Naive thymus-derived CD4-positive, alpha-beta T cell (primary cell): ENCODE measurements around the gene SEMA6D. TPM values are rescaled to one million over a fixed set of nuclear protein-coding genes. Genes with fewer than 3 reads are reported as not detected.

Source experiments
- ATAC-seq: fragments of 150-1000 bp; cut with Tn5 transposase; 2 replicates; pipeline ENCODE4 v1.10.0; 2021; ENCODE audit warnings: mild to moderate bottlenecking, moderate library complexity
- CTCF ChIA-PET: fragments of 350-600 bp; sonication (Branson Sonifier 250); formaldehyde crosslinking; loops from one replicate; lab custom pipeline; 2021; ENCODE audit warnings: antibody characterized with exemption; lab: Charles Lee
- POLR2A ChIA-PET: fragments of 350-600 bp; sonication (Branson Sonifier 250); formaldehyde crosslinking; loops from one replicate; lab custom pipeline; 2021; ENCODE audit warnings: antibody characterized with exemption, inconsistent platforms; lab: Charles Lee
- DNase-seq, 9 donors: peaks; one replicate each; pipeline versions ENCODE4 v3.0.0 to v3.0.0-alpha.2; 2020 to 2022; ENCODE audit warnings: mixed read lengths in 1 of 9
- H3K27ac ChIP-seq: one replicate; pipeline ENCODE4 v1.7.0; 2013; ENCODE audit warnings: mild to moderate bottlenecking, low read depth, low read length, moderate library complexity
- H3K27me3 ChIP-seq, 2 donors: one replicate each; pipeline ENCODE4 v1.7.0; 2013; ENCODE audit warnings: low read length in 2 of 2, mild to moderate bottlenecking in 2 of 2, moderate library complexity in 2 of 2; ENCODE audit not compliant: control insufficient read depth in 2 of 2, insufficient read depth in 2 of 2
- H3K36me3 ChIP-seq, 3 experiments: 1 replicate in 2 of 3; 2 replicates in 1 of 3; pipeline ENCODE4 v1.7.0; 2013; ENCODE audit warnings: low read length in 3 of 3, mild to moderate bottlenecking in 3 of 3, moderate library complexity in 1 of 3; ENCODE audit not compliant: insufficient read depth in 3 of 3, control insufficient read depth in 2 of 3
- H3K4me1 ChIP-seq, 2 donors: one replicate each; pipeline ENCODE4 v1.7.0; 2013; ENCODE audit warnings: low read length in 2 of 2, mild to moderate bottlenecking in 2 of 2, moderate library complexity in 1 of 2; ENCODE audit not compliant: control insufficient read depth in 2 of 2, insufficient read depth in 2 of 2
- H3K4me3 ChIP-seq: 2 replicates; pipeline ENCODE4 v1.7.0; 2013; ENCODE audit warnings: mild to moderate bottlenecking, low read length
- H3K9me3 ChIP-seq, 3 experiments: 1 replicate in 2 of 3; 2 replicates in 1 of 3; pipeline ENCODE4 v1.7.0; 2013; ENCODE audit warnings: low read length in 3 of 3; ENCODE audit not compliant: control insufficient read depth in 2 of 3
- H3K27ac Mint-ChIP-seq, 9 donors: one replicate each; pipeline ENCODE4 v1.8.0; 2020 to 2022; ENCODE audit warnings: mixed read lengths in 9 of 9, mild to moderate bottlenecking in 8 of 9, moderate library complexity in 5 of 9, inconsistent platforms in 2 of 9
- H3K27me3 Mint-ChIP-seq, 5 donors: one replicate each; pipeline ENCODE4 v1.8.0; 2021 to 2022; ENCODE audit warnings: mixed read lengths in 5 of 5, mild to moderate bottlenecking in 1 of 5
- H3K36me3 Mint-ChIP-seq, 5 donors: one replicate each; pipeline ENCODE4 v1.8.0; 2020 to 2022; ENCODE audit warnings: mixed read lengths in 5 of 5, mild to moderate bottlenecking in 3 of 5, inconsistent platforms in 1 of 5
- H3K4me1 Mint-ChIP-seq, 7 donors: one replicate each; pipeline ENCODE4 v1.8.0; 2020 to 2022; ENCODE audit warnings: mixed read lengths in 7 of 7, mild to moderate bottlenecking in 3 of 7, inconsistent platforms in 1 of 7
- H3K4me3 Mint-ChIP-seq, 10 donors: one replicate each; pipeline ENCODE4 v1.8.0; 2020 to 2022; ENCODE audit warnings: mild to moderate bottlenecking in 10 of 10, mixed read lengths in 10 of 10, moderate library complexity in 6 of 10, inconsistent platforms in 2 of 10
- H3K9me3 Mint-ChIP-seq, 11 donors: one replicate each; pipeline ENCODE4 v1.8.0; 2020 to 2022; ENCODE audit warnings: mixed read lengths in 11 of 11, mild to moderate bottlenecking in 4 of 11, inconsistent platforms in 1 of 11, moderate library complexity in 1 of 11
- intact Hi-C, 2 donors: fragments of 100-400 bp; cut with micrococcal nuclease; formaldehyde crosslinking; loops; one replicate each; pipeline ENCODE4 v1.15.1; 2023
- polyA plus RNA-seq, 2 donors: library from polyadenylated mRNA; unstranded; fragments of 300-500 nt; fragmentation: Illumina TruSeq; gene quantifications; one replicate each; pipeline ENCODE4 v1.2.3, GENCODE V29; 2021
- total RNA-seq, 6 experiments: library from RNA in 5 of 6; stranded (reverse) in 5 of 6; gene quantifications; 1 replicate in 5 of 6; 2 replicates in 1 of 6; pipeline ENCODE4 v1.2.3 and lab custom pipeline; 2021 to 2026

The SEMA6D gene
- total and polyA plus RNA-seq, 7 experiments from 2014 or later: not detected

- intact Hi-C loops: no loop called here
- no peaks in the 10 kb centered on the region for H3K9me3 ChIP-seq
Observed at GRCh38 chr15:47822048-47822447, 104.7 kb downstream of the SEMA6D start.

More at GRCh38 chr15:47822048-47822447, 104.7 kb downstream of the SEMA6D start:
- Mint-ChIP-seq H3K27ac (no peak overlapping the region), H3K36me3 (no peaks in the 10 kb centered on the region), H3K4me1 (no peaks in the 10 kb centered on the region), H3K4me3 (no peak overlapping the region), H3K27me3 (peaks cover 4 to 36% (median 14%) of the 10 kb centered on the region in 5 donors), H3K9me3 (peaks cover 0 to 6% (median 0%) of the 10 kb centered on the region in 11 donors)
- DNase-seq (no peak), ATAC-seq (no peak)
- Histone ChIP-seq H3K27me3 (no peaks in the 10 kb centered on the region), H3K4me3 (no peak overlapping the region), H3K27ac (no peak overlapping the region), H3K36me3 (no peaks in the 10 kb centered on the region), H3K4me1 (no peaks in the 10 kb centered on the region)
- ChIA-PET POLR2A (no interaction called here), CTCF (no interaction called here)
